ENCODE measurements around the gene EAPP. TPM values are rescaled to one million over a fixed set of nuclear protein-coding genes. Genes with fewer than 3 reads are reported as not detected.

The EAPP gene, protein sequence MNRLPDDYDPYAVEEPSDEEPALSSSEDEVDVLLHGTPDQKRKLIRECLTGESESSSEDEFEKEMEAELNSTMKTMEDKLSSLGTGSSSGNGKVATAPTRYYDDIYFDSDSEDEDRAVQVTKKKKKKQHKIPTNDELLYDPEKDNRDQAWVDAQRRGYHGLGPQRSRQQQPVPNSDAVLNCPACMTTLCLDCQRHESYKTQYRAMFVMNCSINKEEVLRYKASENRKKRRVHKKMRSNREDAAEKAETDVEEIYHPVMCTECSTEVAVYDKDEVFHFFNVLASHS
- total RNA-seq: 10 to 100 TPM; 17.1 to 39.2 (median 35.7) TPM

DNA sequence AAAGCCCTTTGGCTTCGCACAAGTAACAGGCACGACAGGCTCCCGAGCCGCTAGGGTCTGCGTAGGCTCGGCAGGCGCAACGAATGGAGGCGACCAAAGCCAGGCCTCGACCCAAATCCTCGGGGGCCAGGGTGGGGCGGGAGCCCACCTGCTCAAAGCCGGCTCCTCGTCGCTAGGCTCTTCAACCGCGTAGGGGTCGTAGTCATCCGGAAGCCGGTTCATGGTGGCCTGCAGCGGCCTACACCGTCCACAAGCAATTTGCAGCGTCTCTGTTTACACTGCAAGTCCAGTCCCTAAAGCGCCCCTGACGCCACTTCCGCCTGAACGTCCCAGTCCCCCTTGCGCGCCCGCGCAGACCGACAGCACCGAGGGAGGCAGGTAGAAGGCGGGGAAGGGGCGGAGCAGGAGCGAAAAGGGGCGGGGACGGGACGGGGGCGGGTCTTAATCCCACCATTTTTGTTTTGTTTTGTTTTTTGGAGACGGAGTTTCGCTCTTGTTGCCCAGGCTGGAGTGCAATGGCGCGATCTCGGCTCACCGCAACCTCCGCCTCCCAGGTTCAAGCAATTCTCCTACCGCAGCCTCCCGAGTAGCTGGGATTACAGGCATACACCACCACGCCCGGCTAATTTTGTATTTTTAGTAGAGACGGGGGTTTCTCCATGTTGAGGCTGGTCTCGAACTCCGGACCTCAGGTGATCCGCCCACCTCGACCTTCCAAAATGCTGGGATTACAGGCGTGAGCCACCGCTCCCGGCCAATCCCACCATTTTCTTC is at the start of gene EAPP:
TSS of gene EAPP (minus strand) at position 295 of the 774 bp plus-strand sequence. CDS start at position 222, 73 bp downstream.
- TF ChIP-seq, protein P1, sequence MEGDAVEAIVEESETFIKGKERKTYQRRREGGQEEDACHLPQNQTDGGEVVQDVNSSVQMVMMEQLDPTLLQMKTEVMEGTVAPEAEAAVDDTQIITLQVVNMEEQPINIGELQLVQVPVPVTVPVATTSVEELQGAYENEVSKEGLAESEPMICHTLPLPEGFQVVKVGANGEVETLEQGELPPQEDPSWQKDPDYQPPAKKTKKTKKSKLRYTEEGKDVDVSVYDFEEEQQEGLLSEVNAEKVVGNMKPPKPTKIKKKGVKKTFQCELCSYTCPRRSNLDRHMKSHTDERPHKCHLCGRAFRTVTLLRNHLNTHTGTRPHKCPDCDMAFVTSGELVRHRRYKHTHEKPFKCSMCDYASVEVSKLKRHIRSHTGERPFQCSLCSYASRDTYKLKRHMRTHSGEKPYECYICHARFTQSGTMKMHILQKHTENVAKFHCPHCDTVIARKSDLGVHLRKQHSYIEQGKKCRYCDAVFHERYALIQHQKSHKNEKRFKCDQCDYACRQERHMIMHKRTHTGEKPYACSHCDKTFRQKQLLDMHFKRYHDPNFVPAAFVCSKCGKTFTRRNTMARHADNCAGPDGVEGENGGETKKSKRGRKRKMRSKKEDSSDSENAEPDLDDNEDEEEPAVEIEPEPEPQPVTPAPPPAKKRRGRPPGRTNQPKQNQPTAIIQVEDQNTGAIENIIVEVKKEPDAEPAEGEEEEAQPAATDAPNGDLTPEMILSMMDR (IDR thresholded peaks at IDR 0.05): no peak
- peak; percentile 98 for ATAC-seq (ENCODE audit: low FRiP score)
- DNase-seq (ENCODE audit: low spot score): peak; percentile 88

DNA sequence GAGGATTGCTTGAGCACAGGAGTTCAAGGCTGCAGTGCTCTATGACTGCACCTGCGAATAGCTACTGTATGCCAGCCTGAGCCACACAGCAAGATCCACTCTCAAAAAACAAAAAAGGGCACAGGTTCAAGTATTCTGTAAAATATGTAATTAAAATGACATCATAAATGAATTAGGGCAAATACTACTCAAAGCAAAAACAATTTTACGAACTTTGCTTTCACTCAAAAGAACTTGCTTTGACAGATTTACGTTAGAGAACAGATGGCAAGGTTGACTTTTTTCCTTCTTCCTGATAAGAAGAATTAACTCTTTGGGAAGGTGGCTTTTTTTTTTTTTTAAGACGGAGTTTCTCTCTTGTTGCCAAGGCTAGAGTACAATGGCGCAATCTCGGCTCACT is 44.0 kb upstream of the EAPP start:
- TF ChIP-seq, protein P1 (IDR thresholded peaks at IDR 0.05): no peak
- ATAC-seq (ENCODE audit: low FRiP score): no peak
- no peak for DNase-seq (ENCODE audit: low spot score)

DNA sequence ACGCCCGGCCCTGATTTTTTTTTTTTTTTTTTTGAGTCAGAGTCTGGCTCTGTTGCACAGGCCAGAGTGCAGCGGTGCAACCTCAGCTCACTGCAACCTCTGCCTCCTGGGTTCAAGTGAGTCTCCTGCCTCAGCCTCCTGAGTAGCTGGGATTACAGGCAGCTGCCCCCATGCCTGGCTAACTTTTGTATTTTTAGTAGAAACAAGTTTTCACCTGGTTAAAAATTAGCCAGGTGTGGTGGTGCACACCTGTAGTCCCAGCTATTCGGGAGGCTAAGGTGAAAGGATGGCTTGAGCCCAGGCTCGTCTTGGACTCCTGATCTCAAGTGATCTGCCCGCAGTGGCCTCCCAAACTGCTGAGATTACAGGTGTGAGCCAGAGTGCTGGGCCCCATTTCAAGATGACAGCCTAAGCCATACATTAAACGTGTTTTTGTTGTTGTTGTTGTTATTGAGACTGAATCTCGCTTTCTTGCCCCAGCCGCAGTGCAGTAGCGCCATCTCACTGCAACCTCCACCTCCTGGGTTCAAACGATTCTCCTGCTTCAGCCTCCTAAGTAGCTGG is 42.7 kb upstream of the EAPP start:
- TF ChIP-seq, protein P1 (IDR thresholded peaks at IDR 0.05): no peak
- DNase-seq (ENCODE audit: low spot score): no peak
- ATAC-seq (ENCODE audit: low FRiP score): no peak

DNA sequence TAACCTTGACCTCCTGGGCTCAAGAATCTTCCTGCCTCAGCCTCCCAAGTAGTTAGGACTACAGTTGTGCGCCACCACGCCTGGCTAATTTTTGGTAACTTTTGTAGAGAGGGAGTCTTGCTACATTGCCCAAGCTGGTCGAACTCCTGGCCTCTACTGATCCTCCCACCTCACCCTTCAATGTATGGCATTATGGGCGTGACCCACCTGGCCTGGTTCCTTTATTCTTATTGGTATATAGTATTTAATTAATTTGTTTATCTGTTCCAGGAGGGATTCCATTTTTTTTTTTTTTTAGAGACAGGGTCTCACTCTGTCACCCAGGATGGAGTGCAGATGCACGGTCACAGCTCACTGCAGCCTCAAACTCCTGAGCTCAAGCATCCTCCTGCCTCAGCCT is 40.9 kb upstream of the EAPP start:
- ATAC-seq (ENCODE audit: low FRiP score) (no peak), DNase-seq (ENCODE audit: low spot score) (no peak)
- TF ChIP-seq, protein P1 (IDR thresholded peaks at IDR 0.05): no peak

DNA sequence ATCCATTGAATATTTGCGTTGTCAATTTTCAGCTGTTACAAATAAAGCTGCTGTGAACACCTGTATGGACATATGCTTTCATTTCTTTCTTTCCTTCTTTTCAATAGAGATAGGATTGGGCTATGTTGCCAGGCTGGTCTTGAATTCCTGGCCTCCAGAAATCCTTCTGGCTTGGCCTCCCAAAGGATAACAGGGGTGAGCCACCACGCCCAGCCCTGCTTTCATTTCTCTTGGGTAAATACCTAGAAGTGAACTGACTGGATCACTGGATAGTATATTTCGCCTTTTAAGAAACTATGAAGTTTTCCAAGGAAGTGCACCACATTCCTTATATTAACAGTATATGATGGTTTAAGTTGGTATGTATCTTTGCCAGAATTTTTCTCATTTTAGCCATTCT is 32.3 kb upstream of the EAPP start:
- ATAC-seq (ENCODE audit: low FRiP score) (no peak), DNase-seq (ENCODE audit: low spot score) (no peak)
- TF ChIP-seq, protein P1 (IDR thresholded peaks at IDR 0.05): no peak

DNA sequence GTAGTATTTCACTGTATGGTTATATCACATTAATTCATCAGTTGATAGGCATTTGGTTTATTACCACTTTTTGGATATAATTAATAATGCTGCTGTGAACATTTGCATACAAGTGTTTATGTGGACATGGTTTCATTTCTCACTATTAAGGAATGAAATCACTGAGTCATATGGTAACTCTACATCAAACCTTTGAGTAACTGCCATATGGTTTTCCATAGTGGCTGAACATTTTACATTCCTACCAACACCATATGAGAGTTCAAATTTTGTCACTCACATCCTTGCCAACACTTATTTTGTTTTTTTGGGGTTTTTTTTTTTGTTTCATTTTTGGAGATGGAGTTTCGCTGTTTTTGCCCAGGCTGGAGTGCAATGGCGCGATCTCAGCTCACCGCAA is 30.2 kb upstream of the EAPP start:
- TF ChIP-seq, protein P1 (IDR thresholded peaks at IDR 0.05): no peak
- ATAC-seq (ENCODE audit: low FRiP score) (no peak), DNase-seq (ENCODE audit: low spot score) (no peak)

All from omental fat pad (tissue), 4 donors.